Body of pancreas (tissue), 4 donors: ENCODE data around the gene ZFHX2.

Experiments
- POLR2A ChIP-seq, 3 donors: fragments of 450-650 bp; IDR thresholded peaks; one replicate each; pipeline ENCODE4 v1.6.1; 2016; ENCODE audit warnings: antibody characterized with exemption in 3 of 3, mild to moderate bottlenecking in 2 of 3
- TF ChIP-seq, protein P1 (sequence below), 7 experiments: fragments of 450-650 bp in 4 of 7; fragments of 200-600 bp in 3 of 7; sonication (generic) in 3 of 7; IDR thresholded peaks; one replicate each; pipeline ENCODE4 v1.5.1; 2016 to 2019; ENCODE audit warnings: antibody characterized with exemption in 7 of 7

DNA sequence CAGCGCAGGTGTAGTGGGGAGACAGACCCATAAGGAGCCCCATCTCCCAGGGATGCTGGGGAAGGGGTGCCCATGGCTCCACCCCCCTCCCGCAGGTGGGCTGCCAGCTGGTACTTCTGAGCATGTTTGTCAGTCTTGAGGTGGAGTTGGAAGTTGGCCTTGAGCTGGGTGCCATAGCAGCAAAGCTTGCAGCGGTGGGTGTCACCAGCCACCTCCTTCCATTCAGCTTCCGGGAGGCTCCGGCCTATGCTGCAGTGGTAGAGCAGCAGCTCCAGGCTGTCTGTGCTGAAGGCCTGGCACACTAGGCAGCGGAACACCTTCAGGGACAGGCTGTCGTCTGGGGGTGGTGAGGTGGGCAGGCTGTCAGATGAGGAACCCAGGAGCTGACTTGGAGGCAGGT is 18.9 kb downstream of the ZFHX2 start:
- TF ChIP-seq, protein P1, sequence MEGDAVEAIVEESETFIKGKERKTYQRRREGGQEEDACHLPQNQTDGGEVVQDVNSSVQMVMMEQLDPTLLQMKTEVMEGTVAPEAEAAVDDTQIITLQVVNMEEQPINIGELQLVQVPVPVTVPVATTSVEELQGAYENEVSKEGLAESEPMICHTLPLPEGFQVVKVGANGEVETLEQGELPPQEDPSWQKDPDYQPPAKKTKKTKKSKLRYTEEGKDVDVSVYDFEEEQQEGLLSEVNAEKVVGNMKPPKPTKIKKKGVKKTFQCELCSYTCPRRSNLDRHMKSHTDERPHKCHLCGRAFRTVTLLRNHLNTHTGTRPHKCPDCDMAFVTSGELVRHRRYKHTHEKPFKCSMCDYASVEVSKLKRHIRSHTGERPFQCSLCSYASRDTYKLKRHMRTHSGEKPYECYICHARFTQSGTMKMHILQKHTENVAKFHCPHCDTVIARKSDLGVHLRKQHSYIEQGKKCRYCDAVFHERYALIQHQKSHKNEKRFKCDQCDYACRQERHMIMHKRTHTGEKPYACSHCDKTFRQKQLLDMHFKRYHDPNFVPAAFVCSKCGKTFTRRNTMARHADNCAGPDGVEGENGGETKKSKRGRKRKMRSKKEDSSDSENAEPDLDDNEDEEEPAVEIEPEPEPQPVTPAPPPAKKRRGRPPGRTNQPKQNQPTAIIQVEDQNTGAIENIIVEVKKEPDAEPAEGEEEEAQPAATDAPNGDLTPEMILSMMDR (IDR thresholded peaks at IDR 0.05): no peak
- TF ChIP-seq POLR2A (IDR thresholded peaks at IDR 0.05): no peak
